Lung (tissue), 12 donors: ENCODE data around the gene PSD2. TPM values are rescaled to one million over a fixed set of nuclear protein-coding genes. Genes with fewer than 3 reads are reported as not detected.

ENCODE experiments used
- ATAC-seq: fragments of 200-7000 bp; cut with Tn5 transposase; one replicate; pipeline ENCODE4 v1.9.1; 2020; ENCODE audit warnings: moderate number of reproducible peaks; ENCODE audit not compliant: insufficient read depth, low FRiP score
- DNase-seq, 3 donors: peaks; one replicate each; pipeline ENCODE4 v3.0.0-alpha.2; 2013 to 2017
- H3K27ac ChIP-seq, 2 donors: one replicate each; pipeline ENCODE4 v1.5.1; 2013; ENCODE audit warnings: mild to moderate bottlenecking in 2 of 2, moderate library complexity in 2 of 2, control low read depth in 1 of 2, inconsistent platforms in 1 of 2, low read depth in 1 of 2, low read length in 1 of 2
- H3K27me3 ChIP-seq, 3 donors: one replicate each; pipeline ENCODE4 v1.5.1; 2013; ENCODE audit warnings: low read length in 2 of 3; ENCODE audit not compliant: control insufficient read depth in 3 of 3, insufficient read depth in 3 of 3
- H3K36me3 ChIP-seq, 4 donors: one replicate each; pipeline ENCODE4 v1.5.1; 2013; ENCODE audit warnings: low read length in 4 of 4, mild to moderate bottlenecking in 1 of 4, moderate library complexity in 1 of 4; ENCODE audit not compliant: control insufficient read depth in 4 of 4, insufficient read depth in 4 of 4
- H3K4me1 ChIP-seq, 5 donors: one replicate each; pipeline ENCODE4 v1.5.1; 2013; ENCODE audit warnings: low read length in 5 of 5, mild to moderate bottlenecking in 2 of 5, moderate library complexity in 1 of 5; ENCODE audit not compliant: control insufficient read depth in 5 of 5, insufficient read depth in 5 of 5
- H3K4me3 ChIP-seq: one replicate; pipeline ENCODE4 v1.5.1; 2013; ENCODE audit warnings: mild to moderate bottlenecking, control low read depth, moderate library complexity
- H3K9ac ChIP-seq, 2 donors: one replicate each; pipeline ENCODE4 v1.5.1; 2013; ENCODE audit warnings: low read length in 2 of 2, control low read depth in 1 of 2; ENCODE audit not compliant: insufficient read depth in 1 of 2
- H3K9me3 ChIP-seq, 4 donors: one replicate each; pipeline ENCODE4 v1.5.1; 2013; ENCODE audit warnings: low read length in 3 of 4, mild to moderate bottlenecking in 1 of 4, moderate library complexity in 1 of 4; ENCODE audit not compliant: control insufficient read depth in 4 of 4, insufficient read depth in 3 of 4
- CTCF ChIP-seq: IDR thresholded peaks from 2 replicates; pipeline ENCODE4 v1.5.1; 2012; ENCODE audit warnings: mild to moderate bottlenecking; ENCODE audit errors: control extremely low read depth, extremely low read depth
- WGBS, 2 donors: extraction: QIAGEN DNeasy Blood & Tissue Kit; methylation state at CpG; one replicate each; pipeline ENCODE4 v1.1.7; 2013; 5-methylcytosine and 5-hydroxymethylcytosine counted together
- polyA plus RNA-seq, 2 donors: library from polyadenylated mRNA; stranded (reverse); fragments of 200-250 nt; gene quantifications; one replicate each; pipeline ENCODE4 v1.2.1, GENCODE V29; 2013
- total RNA-seq, 2 donors: library from RNA; depleted of rRNA in 1 of 2; stranded (reverse); fragments of >200 nt in 1 of 2; gene quantifications; one replicate each; pipeline ENCODE4 v1.2.1, GENCODE V29; 2014 to 2021
- donor health status: control.
- donor health status: control.
- donor health status: Bipolar disorder and iron deficiency.
- donor health status: healthy.
- donor health status: DM: yes; HTN: yes; CAD: no.

PSD2 gene
- total and polyA plus RNA-seq, 4 donors, result 0.01 to 0.20 (median 0.05) TPM

- TF ChIP-seq CTCF, result no peak
- no peak overlapping the region for H3K4me3 ChIP-seq
- no peaks in the 10 kb centered on the region for H3K9me3 ChIP-seq
- WGBS, 2 donors, result 30 to 37% methylated on average over 5 of the region's 5 CpGs
- no peak overlapping the region for H3K27ac ChIP-seq
- DNase-seq (no peak), ATAC-seq (no peak)
- peaks cover 0 to 20% (median 4%) of the 10 kb centered on the region in 3 donors for H3K27me3 ChIP-seq
- no peak overlapping the region for H3K9ac ChIP-seq
- peaks cover 0 to 6% (median 0%) of the 10 kb centered on the region in 5 donors for H3K4me1 ChIP-seq
- H3K36me3 ChIP-seq, result no peaks in the 10 kb centered on the region
These were observed 48.4 kb downstream of the PSD2 start for GRCh38 chr5:139843991-139844390.

DNA sequence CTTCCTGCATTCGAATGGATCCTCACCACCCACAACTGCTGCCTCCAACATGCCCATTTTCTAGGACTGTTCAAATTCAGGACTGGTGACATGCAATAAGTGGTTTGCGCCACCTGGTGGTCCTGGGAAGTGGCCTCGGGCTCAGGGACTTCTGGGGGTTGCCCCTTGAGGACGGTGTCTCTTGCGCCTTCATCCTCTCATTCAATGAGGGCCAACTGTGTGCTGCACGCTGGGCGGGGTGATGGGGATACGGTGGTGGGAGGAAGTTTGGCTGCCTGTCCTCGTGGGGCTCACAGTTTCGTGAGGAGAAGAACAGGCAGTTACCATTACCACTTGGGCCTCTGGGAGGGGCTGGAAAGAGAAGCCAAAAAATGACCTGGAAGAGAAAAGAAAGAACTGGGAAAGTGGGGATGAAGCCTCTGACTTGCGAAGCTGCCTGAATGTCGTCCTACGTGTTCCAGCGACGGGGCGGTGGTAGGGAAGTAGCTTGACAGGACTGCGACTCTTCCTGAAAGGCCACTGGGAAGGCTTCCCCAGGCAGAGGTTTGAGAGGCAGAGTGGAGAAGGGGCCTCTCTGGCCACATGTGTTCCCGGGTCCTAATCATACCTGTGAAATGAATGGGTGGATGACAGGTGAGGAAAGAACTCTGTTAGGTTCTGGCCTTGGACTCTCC is 49.0 kb downstream of the PSD2 start:
- peak; percentile 43 for TF ChIP-seq CTCF
- peak; percentile 60 to 75 (median 73) for DNase-seq
- no peak for ATAC-seq
- H3K9me3 ChIP-seq, result no peaks in the 10 kb centered on the region
- H3K9ac ChIP-seq, result no peak overlapping the region
- no peak overlapping the region for H3K27ac ChIP-seq
- 50 to 53% methylated on average over 18 of the region's 18 CpGs for WGBS, 2 donors
- peaks cover 0 to 20% (median 4%) of the 10 kb centered on the region in 3 donors for H3K27me3 ChIP-seq
- H3K4me3 ChIP-seq, result no peak overlapping the region
- H3K36me3 ChIP-seq, result no peaks in the 10 kb centered on the region
- peaks cover 0 to 6% (median 0%) of the 10 kb centered on the region in 5 donors for H3K4me1 ChIP-seq

- no peak overlapping the region for H3K9ac ChIP-seq
- 83 to 85% methylated on average over 18 of the region's 18 CpGs for WGBS, 2 donors
- H3K27ac ChIP-seq, result no peak overlapping the region
- DNase-seq (no peak), ATAC-seq (no peak)
- peaks cover 0 to 3% (median 0%) of the 10 kb centered on the region in 4 donors for H3K9me3 ChIP-seq
- H3K4me1 ChIP-seq, result peaks cover 0 to 8% (median 0%) of the 10 kb centered on the region in 5 donors
- peaks cover 0 to 8% (median 3%) of the 10 kb centered on the region in 4 donors for H3K36me3 ChIP-seq
- H3K27me3 ChIP-seq, result peaks cover 0 to 20% (median 4%) of the 10 kb centered on the region in 3 donors
- no peak overlapping the region for H3K4me3 ChIP-seq
- no peak for TF ChIP-seq CTCF
These were observed 50.5 kb downstream of the PSD2 start for GRCh38 chr5:139845846-139846681.
